GM18499 (cell line): ENCODE measurements around the gene DPP6.

ENCODE experiments used
- ATAC-seq: cut with Tn5 transposase; IDR thresholded peaks from one replicate; pipeline ENCODE4 v1.9.1; 2021; ENCODE audit warnings: moderate number of reproducible peaks; ENCODE audit not compliant: insufficient read depth, unreplicated experiment

Gene DPP6

DNA sequence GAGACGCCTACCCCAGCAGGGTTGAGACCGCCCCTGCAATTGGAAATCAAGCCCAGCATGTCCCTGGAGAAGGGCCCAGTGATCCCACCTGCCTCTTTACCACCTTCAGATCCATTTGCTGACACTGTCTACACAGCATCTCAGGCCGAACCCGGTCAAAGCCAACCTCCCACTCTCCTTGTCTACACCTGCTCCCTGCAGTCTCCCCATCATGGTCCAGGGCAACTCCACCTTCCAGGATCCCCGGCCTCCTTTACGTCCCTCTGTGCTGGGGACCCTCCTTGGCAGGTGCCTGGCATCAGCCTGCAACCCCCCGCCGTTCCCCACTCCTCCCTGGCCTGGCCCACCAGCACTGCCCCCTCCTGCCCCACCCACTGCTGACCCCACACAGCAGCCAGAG is 723.5 kb downstream of the DPP6 start:
- no peak for ATAC-seq

DNA sequence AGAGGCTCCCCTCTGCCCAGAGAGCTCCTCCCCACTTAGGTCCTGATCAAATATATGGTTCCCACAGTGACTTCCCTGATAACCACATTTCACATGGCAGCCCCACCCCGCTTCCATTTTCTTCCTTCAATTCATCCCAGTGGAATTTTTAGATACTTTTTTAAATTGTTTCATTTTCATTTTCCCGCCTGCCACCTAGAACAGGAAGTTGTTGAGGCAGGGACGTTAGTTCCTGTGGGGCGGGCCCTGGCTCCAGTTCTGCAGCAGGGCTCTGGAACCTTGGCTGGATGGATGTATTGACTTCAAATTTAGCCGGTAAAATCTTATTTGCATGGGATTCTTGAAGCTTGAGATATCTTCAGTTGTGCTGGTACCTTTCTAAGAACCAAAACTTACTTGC is 724.2 kb downstream of the DPP6 start:
- ATAC-seq = no peak

DNA sequence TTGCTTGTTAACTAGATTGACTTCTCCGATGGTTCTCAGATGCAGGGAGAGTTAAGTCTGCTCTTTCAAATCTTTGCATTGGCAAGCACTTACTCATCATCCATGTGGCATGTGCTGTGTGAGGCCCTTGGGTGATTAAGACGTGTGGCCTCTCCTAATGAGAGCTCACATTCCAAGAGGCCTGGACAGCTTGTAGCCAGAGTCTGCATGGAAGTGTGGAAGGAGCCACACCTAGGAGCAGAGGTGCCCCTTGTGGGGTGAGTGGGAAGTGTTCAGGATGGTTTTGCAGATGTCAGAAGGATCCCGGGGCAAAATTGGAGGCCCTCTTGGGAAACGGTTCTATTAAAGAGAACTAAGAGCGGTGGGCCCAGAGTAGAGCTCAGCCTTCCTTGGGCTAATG is 724.8 kb downstream of the DPP6 start:
- no peak for ATAC-seq

DNA sequence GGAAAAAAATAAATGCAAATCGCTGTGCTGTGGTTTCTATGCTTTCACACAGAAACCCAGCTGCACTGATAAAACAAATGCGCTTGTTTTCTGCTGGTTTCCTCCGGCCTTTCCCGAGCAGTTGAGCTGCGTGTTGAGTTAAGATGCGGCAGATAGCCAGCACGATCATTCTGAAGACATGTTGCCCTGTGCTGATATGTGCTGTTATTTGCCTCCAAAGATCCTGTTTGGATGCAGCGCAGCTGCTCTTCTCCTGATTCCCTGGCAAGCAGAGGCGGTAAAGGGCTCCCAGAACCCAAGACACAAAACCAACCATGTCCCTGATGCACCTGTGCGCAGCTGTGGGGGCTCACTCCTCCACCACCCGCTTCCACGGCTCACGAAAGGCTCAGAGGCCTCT is 725.3 kb downstream of the DPP6 start:
- ATAC-seq = no peak

DNA sequence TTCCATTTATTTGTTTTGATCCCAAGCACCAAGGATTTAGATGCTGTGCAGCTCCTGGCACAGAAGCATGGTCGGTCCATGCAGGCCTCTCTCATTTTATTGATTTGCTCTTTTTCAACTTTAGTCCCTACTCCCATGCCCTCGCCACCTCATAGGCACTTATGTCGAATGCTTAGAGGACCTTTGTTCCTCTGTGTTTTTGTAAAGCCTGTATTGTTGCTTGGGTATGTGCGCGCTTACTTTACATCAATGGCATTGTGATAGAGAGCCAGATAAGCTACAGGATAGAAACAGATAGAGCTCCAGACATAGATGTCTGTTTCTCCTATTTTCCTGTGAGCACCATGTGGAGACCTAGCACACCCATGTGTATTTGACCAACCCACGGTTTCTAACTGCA is 725.7 kb downstream of the DPP6 start:
- no peak for ATAC-seq

DNA sequence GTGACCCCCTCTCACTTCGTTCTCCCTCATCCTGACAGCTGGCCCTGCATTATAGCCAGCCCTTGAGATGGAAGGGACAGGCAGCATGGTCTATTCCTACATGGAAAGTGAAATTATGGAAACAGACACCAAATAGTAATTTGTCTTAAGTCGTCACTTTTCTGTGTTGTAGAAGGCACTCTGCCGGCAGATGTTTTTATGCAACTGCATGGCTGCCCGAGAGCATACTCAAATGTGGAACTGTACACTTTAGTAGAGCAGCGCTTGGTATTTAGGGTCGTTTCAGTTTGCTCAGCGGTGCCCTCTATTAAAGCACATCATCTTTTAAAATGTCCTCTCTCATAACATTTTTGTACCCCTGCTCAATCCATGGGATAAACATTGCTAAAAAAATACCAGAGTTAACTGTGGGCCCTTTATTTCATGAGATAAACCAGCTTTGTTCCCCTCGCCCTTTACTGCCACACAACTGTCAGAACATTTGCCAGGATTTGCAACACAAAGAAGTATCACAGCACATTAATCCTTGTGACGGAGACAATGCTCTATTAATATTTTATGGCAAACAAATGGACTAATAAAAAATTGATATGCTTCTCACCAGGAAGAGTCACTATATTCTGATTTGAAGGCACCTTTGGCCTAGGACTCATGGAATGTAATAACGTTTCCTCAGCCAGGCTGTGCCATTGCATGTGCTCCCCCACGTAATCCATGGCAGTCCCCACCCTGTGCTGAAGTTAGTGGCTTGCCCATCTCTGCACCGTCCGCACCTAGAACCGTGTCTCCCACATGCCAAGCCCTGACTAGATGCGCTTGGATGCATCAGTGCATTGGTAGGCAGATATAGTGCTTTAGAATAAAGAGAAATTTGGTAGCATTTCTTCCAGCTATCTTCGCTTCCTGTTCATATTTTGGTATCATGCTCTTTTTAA is 729.4 kb downstream of the DPP6 start:
- no peak for ATAC-seq

DNA sequence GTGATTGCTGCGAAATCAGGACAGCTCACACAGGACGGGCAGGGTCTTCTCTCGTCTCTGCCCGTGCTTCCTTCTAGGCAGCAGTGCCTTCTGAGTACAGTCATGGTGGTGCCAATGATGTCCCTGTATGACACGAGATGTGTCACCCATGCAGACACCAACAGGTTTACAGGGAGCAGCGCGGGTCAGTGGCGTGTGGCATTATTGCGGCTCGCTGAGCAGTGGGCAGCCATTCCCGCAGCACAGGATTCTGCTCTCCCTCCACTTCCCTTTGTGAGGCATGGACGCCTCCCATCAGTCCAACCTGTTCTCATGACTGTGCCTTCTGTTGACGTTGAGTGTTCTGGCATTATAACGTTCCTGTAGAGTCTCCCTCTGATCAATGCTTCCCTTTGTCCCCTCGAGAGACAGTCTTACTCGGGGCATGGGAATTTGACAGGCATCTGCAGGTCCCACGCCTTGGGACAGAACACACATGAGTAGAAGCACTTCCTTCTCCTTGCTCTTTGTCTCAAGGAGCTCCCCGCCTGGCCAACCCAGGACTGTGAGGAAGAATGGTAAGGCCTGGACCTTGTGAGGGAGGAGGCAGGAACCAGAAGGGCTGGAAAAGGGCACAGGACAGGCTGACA is 731.2 kb downstream of the DPP6 start:
- ATAC-seq = no peak

DNA sequence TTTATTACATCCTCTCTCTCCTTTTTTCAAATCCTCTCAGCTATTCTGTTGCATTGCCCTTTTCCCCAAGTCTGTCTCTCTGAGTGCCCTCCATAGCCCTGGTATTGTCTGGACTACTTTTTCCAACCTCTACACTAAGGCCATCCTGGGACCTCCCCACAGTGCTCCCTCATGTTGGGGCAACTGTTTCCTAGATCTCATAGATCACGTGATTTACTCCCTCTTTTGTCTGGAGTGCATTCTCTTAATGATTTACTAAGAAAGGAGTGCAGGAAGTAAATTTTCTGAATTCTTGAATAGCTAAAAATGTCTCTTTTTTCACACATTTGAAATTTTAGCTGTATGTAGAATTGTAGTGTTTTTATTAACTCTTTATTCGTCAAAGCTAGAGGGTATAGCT is 733.7 kb downstream of the DPP6 start:
- no peak for ATAC-seq

DNA sequence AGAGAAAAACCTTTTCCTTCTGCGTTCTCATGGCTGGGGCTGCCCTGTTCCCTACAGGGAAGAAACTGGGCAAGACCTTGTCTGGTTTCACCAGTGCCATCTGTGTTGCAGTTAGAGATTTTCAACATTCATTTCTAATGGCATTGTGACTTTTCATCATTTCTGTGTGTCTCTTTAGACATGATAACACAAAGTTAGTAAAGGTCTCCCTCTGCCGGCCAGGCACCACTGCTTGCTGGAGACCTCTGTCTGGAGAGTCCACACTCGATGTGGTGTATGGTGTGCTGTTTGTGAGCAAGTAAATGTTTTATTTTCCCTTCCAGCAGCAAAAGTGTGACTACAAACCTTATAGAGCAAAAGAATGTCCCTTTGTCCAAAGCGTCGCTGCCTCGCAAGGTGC is 737.2 kb downstream of the DPP6 start:
- ATAC-seq = no peak

DNA sequence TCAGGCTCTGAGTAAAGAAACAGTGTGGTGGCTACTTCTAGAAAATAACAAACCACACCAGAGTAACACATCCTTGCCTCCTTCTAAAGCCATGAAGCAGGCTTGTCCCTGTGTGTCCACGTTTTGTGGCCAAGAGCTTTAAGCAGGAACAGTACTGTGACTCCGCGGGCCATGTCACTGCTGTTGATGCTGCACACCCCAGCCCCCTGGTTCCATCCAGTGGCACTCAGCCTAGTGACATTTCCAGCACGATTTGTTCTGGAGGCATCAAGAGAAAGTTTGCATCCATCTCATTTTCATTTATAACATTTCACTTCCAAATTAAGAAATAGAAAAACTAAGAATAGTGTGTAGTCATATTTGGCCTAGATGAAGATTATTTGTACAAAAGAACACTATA is 739.4 kb downstream of the DPP6 start:
- no peak for ATAC-seq

DNA sequence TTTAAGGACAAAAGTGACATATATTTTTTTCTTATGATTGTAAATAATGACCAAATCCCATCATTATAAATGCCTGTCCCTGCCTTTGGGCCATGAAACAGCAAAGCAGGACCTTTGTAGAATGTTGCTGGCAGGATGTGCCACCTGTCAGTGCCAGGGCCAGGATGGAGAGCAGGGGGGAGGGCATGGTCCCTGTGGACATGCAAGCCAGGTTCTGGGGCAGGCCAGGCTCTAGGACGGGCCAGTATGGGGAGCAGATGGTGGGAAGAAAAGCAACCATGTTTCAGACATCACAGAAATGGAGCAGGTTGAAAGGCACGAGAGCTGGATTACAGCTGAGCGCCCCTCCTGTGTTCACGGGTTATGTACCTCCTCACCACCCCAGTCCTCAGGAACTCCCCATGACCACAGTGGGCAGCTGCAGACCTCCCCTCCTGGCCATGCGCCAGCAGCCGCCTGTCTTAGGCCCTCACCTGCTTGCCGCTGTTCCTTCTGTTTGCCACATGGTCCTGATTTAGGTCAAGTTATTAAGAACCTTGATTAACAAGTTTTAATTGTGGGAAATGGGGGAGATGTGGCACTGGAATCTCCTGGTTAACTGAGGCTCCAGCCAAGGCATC is 740.3 kb downstream of the DPP6 start:
- no peak for ATAC-seq

DNA sequence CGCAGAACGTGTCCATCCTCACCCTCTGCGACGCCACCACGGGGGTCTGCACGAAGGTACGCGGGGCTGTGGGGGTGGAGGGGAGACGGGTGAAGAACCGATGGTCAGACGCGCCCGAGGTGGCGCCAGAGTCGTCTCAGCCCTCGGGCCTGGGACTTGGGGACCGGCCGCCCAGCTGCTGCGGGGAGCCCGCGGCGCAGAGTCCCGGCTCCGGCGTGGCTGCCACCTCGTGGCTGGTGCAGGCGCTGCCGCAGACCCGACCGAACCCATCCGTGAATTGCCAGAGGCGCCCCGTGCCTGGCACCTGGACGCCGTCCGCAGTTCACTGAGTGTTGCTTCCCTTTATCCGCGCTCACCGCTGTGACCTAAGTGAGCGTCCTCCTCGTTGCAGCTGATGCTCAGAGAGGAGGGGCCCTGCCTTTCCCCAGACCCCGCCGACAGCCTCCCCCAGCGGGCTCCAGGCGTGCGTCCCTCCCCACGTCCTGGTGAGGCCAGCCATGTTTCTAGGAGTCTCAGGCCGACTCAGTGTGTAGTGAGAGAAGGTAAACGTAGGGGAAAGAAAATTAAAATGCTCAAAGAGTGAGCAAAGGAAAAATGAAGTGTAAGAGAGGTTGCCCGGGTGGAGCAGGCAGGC is 742.1 kb downstream of the DPP6 start:
- ATAC-seq = no peak

DNA sequence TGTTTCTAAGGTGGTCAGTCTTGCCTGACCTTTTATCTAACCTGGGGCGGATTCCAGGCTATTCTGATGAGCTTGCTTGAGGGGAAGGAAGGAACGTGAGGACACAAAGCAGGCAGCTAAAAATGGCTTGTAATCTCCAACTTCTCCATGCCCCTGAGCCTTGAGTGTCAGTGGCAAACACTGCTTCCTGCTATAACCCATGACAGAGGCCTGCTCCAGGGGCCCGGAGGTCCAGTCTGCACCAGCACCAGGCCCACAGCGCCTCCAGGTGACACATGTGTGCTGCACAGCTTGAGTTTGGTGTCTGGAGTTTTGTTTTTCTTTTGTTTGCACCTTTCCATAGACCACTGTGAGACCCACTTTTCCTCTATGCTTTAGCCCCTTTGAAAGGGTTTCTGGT is 742.8 kb downstream of the DPP6 start:
- no peak for ATAC-seq

DNA sequence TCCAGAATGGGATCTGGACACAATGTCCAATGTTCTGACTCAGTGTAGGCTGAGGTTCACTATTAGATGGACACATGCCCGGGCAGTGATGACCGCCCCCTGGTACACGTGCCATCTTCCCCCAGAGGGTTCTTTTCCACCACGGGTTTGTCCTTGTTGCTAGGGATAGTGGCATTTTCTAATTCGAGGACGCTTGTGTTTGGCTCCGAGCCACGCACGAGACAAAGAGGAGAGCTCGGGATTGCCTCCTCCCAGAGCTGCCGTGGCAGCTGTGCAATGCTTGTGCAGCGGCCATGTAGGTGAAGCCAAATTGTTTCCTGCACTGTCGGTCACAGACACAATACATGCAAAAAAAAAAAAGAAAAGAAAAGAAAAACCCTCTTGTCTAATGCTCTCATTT is 743.2 kb downstream of the DPP6 start:
- ATAC-seq = no peak

DNA sequence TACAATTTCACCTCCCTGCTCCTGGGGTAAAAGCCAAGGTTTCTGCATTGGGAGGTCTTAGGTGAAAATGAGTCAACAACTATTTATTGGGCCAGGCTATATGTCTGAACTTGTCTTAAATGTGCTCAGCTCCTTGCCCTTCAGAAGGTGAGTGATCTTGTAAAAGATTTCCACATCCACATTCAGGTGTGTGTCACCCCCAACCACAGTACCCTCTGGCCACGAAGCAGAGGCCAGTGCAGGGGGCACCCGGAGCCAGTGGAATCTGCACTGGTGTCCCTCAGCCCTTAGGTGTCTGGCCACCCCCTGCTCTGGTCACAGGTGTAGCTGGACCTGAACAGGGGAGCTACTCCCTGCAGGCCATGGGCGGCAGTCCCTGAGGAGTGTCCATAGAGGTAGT is 752.3 kb downstream of the DPP6 start:
- ATAC-seq = no peak

DNA sequence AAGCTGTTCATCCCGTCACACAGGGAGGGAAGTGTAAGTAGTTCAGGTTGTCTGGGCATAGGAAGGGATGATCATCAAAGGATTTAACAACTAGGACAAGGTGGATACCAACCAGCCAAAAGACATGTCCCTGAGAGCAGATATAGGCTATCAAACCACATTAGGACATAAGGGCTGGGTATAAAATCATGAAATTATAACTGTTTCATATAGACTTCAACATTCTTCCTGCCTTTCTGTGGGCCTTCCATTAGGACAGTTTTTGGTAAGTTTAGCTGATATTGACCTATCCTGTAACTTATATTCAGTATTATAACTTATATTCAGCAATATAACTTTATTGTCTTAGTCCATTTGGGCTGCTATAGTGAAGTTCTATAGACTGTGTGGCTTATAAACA is 759.8 kb downstream of the DPP6 start:
- ATAC-seq = no peak

DNA sequence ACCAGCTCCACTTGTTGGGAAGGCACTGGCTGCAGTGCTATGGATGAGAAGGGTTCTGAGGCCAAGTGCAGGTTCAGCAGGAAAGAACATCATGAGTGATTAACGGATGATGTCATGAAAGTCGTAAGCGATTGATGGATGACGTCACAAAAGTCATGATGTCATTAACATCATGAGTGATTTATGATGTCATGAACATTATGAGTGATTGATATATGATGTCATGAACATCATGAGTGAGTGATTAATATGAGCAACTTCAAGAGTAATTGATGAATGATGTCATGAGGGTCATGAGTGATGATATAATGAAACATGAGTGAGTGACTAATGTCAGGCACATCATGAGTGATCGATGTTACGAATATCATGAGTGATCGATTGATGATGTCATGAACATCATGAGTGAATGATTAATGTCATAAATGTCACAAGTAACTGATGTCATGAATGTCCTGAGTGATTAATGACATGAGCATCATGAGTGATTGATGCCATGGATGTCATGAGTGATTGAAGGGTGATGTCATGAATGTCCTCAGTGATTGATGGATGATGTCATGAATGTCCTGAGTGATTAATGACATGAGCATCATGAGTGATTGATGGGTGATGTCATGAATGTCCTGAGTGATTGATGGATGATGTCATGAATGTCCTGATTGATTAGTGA is 765.2 kb downstream of the DPP6 start:
- no peak for ATAC-seq

DNA sequence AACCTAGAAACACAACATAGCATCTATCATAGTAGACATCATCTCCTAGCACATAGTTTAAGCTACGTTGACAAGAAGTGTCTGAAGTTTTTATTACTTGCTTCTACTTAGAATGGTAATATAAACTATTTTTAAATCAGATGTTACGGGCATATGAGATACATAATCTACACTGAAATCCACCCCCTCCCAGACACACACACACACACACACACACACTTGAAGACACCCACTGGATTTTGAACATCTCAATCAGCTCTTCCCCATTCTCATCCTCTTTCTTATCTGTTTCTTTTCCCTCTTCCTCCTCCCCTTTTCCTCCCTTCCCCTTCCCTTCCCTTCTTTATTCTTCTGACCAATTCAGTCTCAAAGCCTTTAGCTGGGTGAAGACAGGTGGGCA is 774.8 kb downstream of the DPP6 start:
- ATAC-seq = no peak

DNA sequence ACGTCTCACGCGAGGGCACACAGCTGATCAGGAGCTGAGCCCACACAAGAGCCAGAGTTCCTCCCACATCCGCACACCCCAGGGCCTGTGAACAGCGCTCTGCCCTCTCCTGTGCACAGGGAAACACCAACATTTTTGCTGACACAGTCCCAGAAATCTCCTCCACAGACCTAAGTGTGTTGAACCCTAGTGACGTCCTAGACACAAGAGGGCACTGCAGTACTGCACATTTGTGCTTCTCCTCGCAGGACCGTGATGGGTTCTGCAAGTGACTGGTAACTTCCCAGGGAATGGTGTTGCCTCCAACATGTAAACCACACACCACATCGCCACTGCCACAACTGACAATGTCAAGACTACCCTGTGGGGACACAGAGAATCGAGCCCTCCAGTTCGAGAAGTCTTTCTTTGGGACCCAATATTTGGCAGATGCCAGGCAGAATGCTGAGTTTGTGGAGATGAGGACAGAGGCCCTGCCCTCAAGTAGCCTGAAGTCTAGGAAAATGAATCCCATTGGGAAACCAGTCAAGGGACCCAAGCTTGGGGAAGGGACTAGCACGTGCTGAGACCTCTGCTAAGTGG is 780.5 kb downstream of the DPP6 start:
- no peak for ATAC-seq

DNA sequence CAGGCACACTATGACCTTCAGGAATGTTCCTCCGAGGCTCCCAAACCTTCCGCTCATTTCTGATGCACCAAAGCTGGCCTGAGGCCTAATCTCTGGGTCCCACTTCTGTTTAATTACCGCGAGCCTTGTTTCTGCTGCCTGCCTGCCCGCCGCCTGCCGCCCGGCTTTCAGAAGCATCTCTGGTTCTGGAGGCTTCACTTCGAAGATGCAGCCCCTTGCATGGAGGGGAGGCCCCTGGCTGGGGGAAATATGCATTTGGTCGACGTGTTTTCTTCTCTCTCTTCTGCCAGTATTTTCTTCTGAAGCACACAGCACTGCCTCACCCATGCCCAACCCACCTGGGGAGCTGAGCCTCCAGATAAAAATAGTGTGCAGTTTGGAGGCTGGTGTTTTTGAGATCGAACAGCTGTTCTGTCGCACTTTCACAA is 783.8 kb downstream of the DPP6 start:
- ATAC-seq = no peak
